GM19397 (cell line): ENCODE results near the gene DAP3.
"Not testable (repeated sequence)": the region's sequence is repeated elsewhere in the genome, so short reads cannot be mapped to it uniquely, and the experiment has no call there.

Source experiments
- ATAC-seq: cut with Tn5 transposase; IDR thresholded peaks from one replicate; pipeline ENCODE4 v1.9.1; 2021; ENCODE audit warnings: mild to moderate bottlenecking, moderate library complexity; ENCODE audit not compliant: unreplicated experiment

DAP3 gene

GRCh38 chr1:155715777-155716176 lies 26.9 kb downstream of the DAP3 start:
- ATAC-seq: no peak

GRCh38 chr1:155717041-155717440 lies 28.1 kb downstream of the DAP3 start:
- no peak for ATAC-seq

- ATAC-seq: not testable (repeated sequence)
Measured at GRCh38 chr1:155718524-155719115, 29.7 kb downstream of the DAP3 start.

GRCh38 chr1:155719703-155720102 lies 30.8 kb downstream of the DAP3 start:
- no peak for ATAC-seq

GRCh38 chr1:155725142-155725541 lies 36.3 kb downstream of the DAP3 start:
- ATAC-seq: no peak

- no peak for ATAC-seq
Measured at GRCh38 chr1:155729031-155729898, 40.4 kb downstream of the DAP3 start.

GRCh38 chr1:155740995-155741394 lies 52.1 kb downstream of the DAP3 start:
- ATAC-seq: no peak

GRCh38 chr1:155741908-155742307 lies 53.0 kb downstream of the DAP3 start:
- no peak for ATAC-seq

GRCh38 chr1:155744711-155745283 lies 55.9 kb downstream of the DAP3 start:
- ATAC-seq: no peak

GRCh38 chr1:155745284-155746228 lies 56.7 kb downstream of the DAP3 start:
- ATAC-seq: peak; percentile 88

- not testable (repeated sequence) for ATAC-seq
Measured at GRCh38 chr1:155747586-155747985, 58.7 kb downstream of the DAP3 start.

- not testable (repeated sequence) for ATAC-seq
Measured at GRCh38 chr1:155748141-155748540, 59.2 kb downstream of the DAP3 start.

- ATAC-seq: not testable (repeated sequence)
Measured at GRCh38 chr1:155759017-155759416, 70.1 kb downstream of the DAP3 start.

GRCh38 chr1:155759966-155760630 lies 71.2 kb downstream of the DAP3 start:
- no peak for ATAC-seq

- no peak for ATAC-seq
Measured at GRCh38 chr1:155760751-155761475, 72.0 kb downstream of the DAP3 start.

GRCh38 chr1:155761736-155762405 lies 73.0 kb downstream of the DAP3 start:
- no peak for ATAC-seq

GRCh38 chr1:155763090-155763815 lies 74.4 kb downstream of the DAP3 start:
- ATAC-seq: not testable (repeated sequence)

GRCh38 chr1:155763989-155764388 lies 75.1 kb downstream of the DAP3 start:
- ATAC-seq: not testable (repeated sequence)
